ENCODE data around the gene GDF7. TPM values are rescaled to one million over a fixed set of nuclear protein-coding genes. Genes with fewer than 3 reads are reported as not detected.
A peak's percentile ranks its signal among the peaks of the same experiment; 100 is the strongest.

GDF7 gene
- total RNA-seq, 4 donors from 2014 or later = 0.26 to 1.9 (median 0.78) TPM

- intact Hi-C loops (cut with DNase I) = loop anchor here (5.0 kb wide), 1 partner anchor 194 kb away; no protein-coding TSS in a partner anchor
- no peaks in the 10 kb centered on the region for H3K27me3 ChIP-seq
- peak overlapping the region in 1 of 4 donors; percentile 4 for H3K4me3 ChIP-seq
- H3K36me3 ChIP-seq = peaks cover 3 to 51% (median 9%) of the 10 kb centered on the region in 3 donors
- WGBS, 2 donors = 42 to 54% methylated on average over 18 to 21 of the region's 32 CpGs
- H3K4me1 ChIP-seq = peaks cover 11 to 64% (median 26%) of the 10 kb centered on the region in 3 donors
- H3K27ac ChIP-seq = peak overlapping the region; percentile 49 to 85 (median 82)
- DNase-seq = no peak
- peak; percentile 74 to 98 (median 92) for TF ChIP-seq CTCF (IDR thresholded peaks at IDR 0.05)
- no peak for TF ChIP-seq POLR2A (IDR thresholded peaks at IDR 0.05)
- no peaks in the 10 kb centered on the region for H3K9me3 ChIP-seq
Observed at GRCh38 chr2:20635675-20636584, 31.0 kb upstream of the GDF7 start.

- Histone ChIP-seq H3K27ac (peak overlapping the region; percentile 67 to 86 (median 82)), H3K9me3 (no peaks in the 10 kb centered on the region), H3K36me3 (peaks cover 3 to 60% (median 9%) of the 10 kb centered on the region in 3 donors), H3K27me3 (no peaks in the 10 kb centered on the region), H3K4me1 (peaks cover 11 to 63% (median 30%) of the 10 kb centered on the region in 3 donors), H3K4me3 (no peak overlapping the region)
- DNase-seq = no peak
- no peak for TF ChIP-seq POLR2A (IDR thresholded peaks at IDR 0.05)
- 57 to 65% methylated on average over 3 to 10 of the region's 13 CpGs for WGBS, 2 donors
- intact Hi-C loops (cut with DNase I) = loop anchor here (5.0 kb wide), 1 partner anchor 195 kb away; no protein-coding TSS in a partner anchor
Observed at GRCh38 chr2:20637147-20637546, 29.8 kb upstream of the GDF7 start.

DNA sequence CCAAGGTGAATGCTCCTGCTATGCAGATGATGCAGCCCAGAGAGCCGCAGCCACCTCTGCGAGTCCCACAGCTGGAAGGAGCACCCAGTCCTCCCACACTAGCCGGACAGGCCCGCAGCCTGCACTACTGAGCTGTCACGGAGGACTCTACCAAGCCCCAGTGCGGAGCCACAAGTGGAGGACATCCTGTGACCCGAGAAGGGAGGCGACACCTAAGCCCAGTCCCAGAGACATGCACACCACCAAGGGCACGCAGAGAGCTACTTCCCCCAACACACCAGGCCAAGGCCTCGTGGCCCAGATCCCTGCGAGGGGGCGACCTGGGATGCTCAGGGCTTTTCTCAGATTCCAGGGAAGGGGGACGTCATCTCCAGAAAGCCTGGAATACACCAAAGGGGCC is 28.9 kb upstream of the GDF7 start:
- Histone ChIP-seq H3K4me1 (peaks cover 11 to 63% (median 35%) of the 10 kb centered on the region in 3 donors), H3K27ac (peak overlapping the region; percentile 67 to 86 (median 82)), H3K36me3 (peaks cover 3 to 66% (median 9%) of the 10 kb centered on the region in 3 donors), H3K27me3 (no peaks in the 10 kb centered on the region), H3K4me3 (no peak overlapping the region), H3K9me3 (no peaks in the 10 kb centered on the region)
- no peak for DNase-seq
- intact Hi-C loops (cut with DNase I) = loop anchor here (5.0 kb wide), 1 partner anchor 196 kb away; no protein-coding TSS in a partner anchor
- TF ChIP-seq POLR2A (IDR thresholded peaks at IDR 0.05) (no peak), CTCF (IDR thresholded peaks at IDR 0.05) (no peak)
- 91 to 95% methylated on average over 4 to 11 of the region's 13 CpGs for WGBS, 2 donors

GRCh38 chr2:20638646-20639430 is 28.1 kb upstream of the GDF7 start:
- no peak for TF ChIP-seq CTCF (IDR thresholded peaks at IDR 0.05)
- no peak for TF ChIP-seq POLR2A (IDR thresholded peaks at IDR 0.05)
- Histone ChIP-seq H3K4me1 (peaks cover 11 to 55% (median 31%) of the 10 kb centered on the region in 3 donors), H3K36me3 (peaks cover 3 to 74% (median 9%) of the 10 kb centered on the region in 3 donors), H3K27me3 (no peaks in the 10 kb centered on the region), H3K27ac (peak overlapping the region; percentile 67 to 86 (median 82)), H3K9me3 (no peaks in the 10 kb centered on the region), H3K4me3 (no peak overlapping the region)
- 67 to 79% methylated on average over 4 to 7 of the region's 15 CpGs for WGBS, 2 donors
- intact Hi-C loops (cut with DNase I) = loop anchor here (5.0 kb wide), 1 partner anchor 197 kb away; no protein-coding TSS in a partner anchor
- DNase-seq = no peak

GRCh38 chr2:20640411-20641122 is 26.4 kb upstream of the GDF7 start:
- Histone ChIP-seq H3K27ac (peak overlapping the region; percentile 51 to 86 (median 82)), H3K4me1 (peaks cover 1 to 38% (median 17%) of the 10 kb centered on the region in 3 donors), H3K4me3 (no peak overlapping the region), H3K9me3 (no peaks in the 10 kb centered on the region), H3K27me3 (no peaks in the 10 kb centered on the region), H3K36me3 (peaks cover 9 to 92% (median 12%) of the 10 kb centered on the region in 3 donors)
- TF ChIP-seq POLR2A (IDR thresholded peaks at IDR 0.05) = no peak
- TF ChIP-seq CTCF (IDR thresholded peaks at IDR 0.05) = no peak
- intact Hi-C loops (cut with DNase I) = loop anchor here (10.0 kb wide), 1 partner anchor 226 kb away; no protein-coding TSS in a partner anchor
- DNase-seq = no peak
- 76 to 81% methylated on average over 6 of the region's 14 CpGs for WGBS, 2 donors
